Measurements from ENCODE around the gene CACNG4.

Gene CACNG4

GRCh38 chr17:66954632-66955031 lies 9.9 kb upstream of the CACNG4 start:
- TF ChIP-seq EZH2 (IDR thresholded peaks at IDR 0.05; ENCODE audit: borderline replicate concordance, low read depth, low read length, severe bottlenecking) (no peak), CTCF (IDR thresholded peaks at IDR 0.05; ENCODE audit: borderline replicate concordance, extremely low read depth, low read length, poor library complexity, severe bottlenecking) (no peak)
- no peak for DNase-seq
- Histone ChIP-seq H3K27me3 (ENCODE audit: insufficient read depth, low read length, poor library complexity) (peaks cover 5% of the 10 kb centered on the region), H3K4me1 (ENCODE audit: insufficient read depth, low read length) (no peaks in the 10 kb centered on the region), H4K20me1 (ENCODE audit: insufficient read depth, low read length) (no peaks in the 10 kb centered on the region), H3K4me3 (ENCODE audit: low read depth in 1 of 2, low read length in 2 of 2) (no peak overlapping the region), H3K4me2 (ENCODE audit: insufficient read depth, low read length) (no peak overlapping the region), H3K36me3 (ENCODE audit: insufficient read depth, low read length) (no peaks in the 10 kb centered on the region), H3K27ac (ENCODE audit: low read length) (no peak overlapping the region), H3K9ac (ENCODE audit: low read depth, low read length) (no peak overlapping the region), H2AFZ (ENCODE audit: low read depth, low read length) (no peak overlapping the region), H3K79me2 (ENCODE audit: insufficient read depth, low read length) (no peaks in the 10 kb centered on the region), H3K9me3 (ENCODE audit: insufficient read depth, low read length, severe bottlenecking) (no peaks in the 10 kb centered on the region)
- ATAC-seq (ENCODE audit: insufficient read depth, low read depth) = no peak

GRCh38 chr17:66955821-66956220 lies 8.7 kb upstream of the CACNG4 start:
- Histone ChIP-seq H3K36me3 (ENCODE audit: insufficient read depth, low read length) (no peaks in the 10 kb centered on the region), H3K27ac (ENCODE audit: low read length) (no peak overlapping the region), H3K4me3 (ENCODE audit: low read depth in 1 of 2, low read length in 2 of 2) (no peak overlapping the region), H3K4me1 (ENCODE audit: insufficient read depth, low read length) (no peaks in the 10 kb centered on the region), H3K9ac (ENCODE audit: low read depth, low read length) (no peak overlapping the region), H3K9me3 (ENCODE audit: insufficient read depth, low read length, severe bottlenecking) (no peaks in the 10 kb centered on the region), H2AFZ (ENCODE audit: low read depth, low read length) (no peak overlapping the region), H4K20me1 (ENCODE audit: insufficient read depth, low read length) (no peaks in the 10 kb centered on the region), H3K4me2 (ENCODE audit: insufficient read depth, low read length) (no peak overlapping the region), H3K79me2 (ENCODE audit: insufficient read depth, low read length) (no peaks in the 10 kb centered on the region), H3K27me3 (ENCODE audit: insufficient read depth, low read length, poor library complexity) (peaks cover 5% of the 10 kb centered on the region)
- TF ChIP-seq CTCF (IDR thresholded peaks at IDR 0.05; ENCODE audit: borderline replicate concordance, extremely low read depth, low read length, poor library complexity, severe bottlenecking) (no peak), EZH2 (IDR thresholded peaks at IDR 0.05; ENCODE audit: borderline replicate concordance, low read depth, low read length, severe bottlenecking) (no peak)
- ATAC-seq (ENCODE audit: insufficient read depth, low read depth) (no peak), DNase-seq (no peak)

GRCh38 chr17:66956941-66957340 lies 7.6 kb upstream of the CACNG4 start:
- H2AFZ ChIP-seq (ENCODE audit: low read depth, low read length) = no peak overlapping the region

More at GRCh38 chr17:66956941-66957340, 7.6 kb upstream of the CACNG4 start:
- no peaks in the 10 kb centered on the region for H4K20me1 ChIP-seq (ENCODE audit: insufficient read depth, low read length)
- H3K4me1 ChIP-seq (ENCODE audit: insufficient read depth, low read length) = no peaks in the 10 kb centered on the region
- H3K9ac ChIP-seq (ENCODE audit: low read depth, low read length) = no peak overlapping the region
- no peak for ATAC-seq (ENCODE audit: insufficient read depth, low read depth)
- peaks cover 5% of the 10 kb centered on the region for H3K27me3 ChIP-seq (ENCODE audit: insufficient read depth, low read length, poor library complexity)
- no peaks in the 10 kb centered on the region for H3K79me2 ChIP-seq (ENCODE audit: insufficient read depth, low read length)
- no peaks in the 10 kb centered on the region for H3K9me3 ChIP-seq (ENCODE audit: insufficient read depth, low read length, severe bottlenecking)
- H3K36me3 ChIP-seq (ENCODE audit: insufficient read depth, low read length) = no peaks in the 10 kb centered on the region
- H3K27ac ChIP-seq (ENCODE audit: low read length) = no peak overlapping the region
- no peak for DNase-seq
- H3K4me2 ChIP-seq (ENCODE audit: insufficient read depth, low read length) = no peak overlapping the region
- TF ChIP-seq CTCF (IDR thresholded peaks at IDR 0.05; ENCODE audit: borderline replicate concordance, extremely low read depth, low read length, poor library complexity, severe bottlenecking) (no peak), EZH2 (IDR thresholded peaks at IDR 0.05; ENCODE audit: borderline replicate concordance, low read depth, low read length, severe bottlenecking) (no peak)
- H3K4me3 ChIP-seq (ENCODE audit: low read depth in 1 of 2, low read length in 2 of 2) = no peak overlapping the region

Measured in DND-41 (cell line).